Fibroblast of lung (primary cell): Measurements from ENCODE around the gene GIGYF2. TPM values are rescaled to one million over a fixed set of nuclear protein-coding genes. Genes with fewer than 3 reads are reported as not detected.

Experiments used
- DNase-seq, 2 donors: peaks; one replicate each; pipeline versions ENCODE4 v3.0.0 to v3.0.0-alpha.2; 2010; ENCODE audit warnings: low read depth in 2 of 2
- H2AFZ ChIP-seq: 2 replicates; pipeline ENCODE4 v1.5.1; 2012; ENCODE audit warnings: low read length, control low read depth, inconsistent platforms
- H3K27ac ChIP-seq: 2 replicates; pipeline ENCODE4 v1.5.1; 2011; ENCODE audit warnings: low read length, control low read depth; ENCODE audit not compliant: insufficient read depth
- H3K27me3 ChIP-seq: 2 replicates; pipeline ENCODE4 v1.5.1; 2011; ENCODE audit warnings: mild to moderate bottlenecking, low read length; ENCODE audit not compliant: control insufficient read depth, insufficient read depth
- H3K36me3 ChIP-seq: 2 replicates; pipeline ENCODE4 v1.5.1; 2011; ENCODE audit warnings: low read length; ENCODE audit not compliant: control insufficient read depth, insufficient read depth
- H3K4me1 ChIP-seq: 2 replicates; pipeline ENCODE4 v1.5.1; 2011; ENCODE audit warnings: low read length; ENCODE audit not compliant: control insufficient read depth, insufficient read depth; ENCODE audit errors: extremely low read depth
- H3K4me2 ChIP-seq: 2 replicates; pipeline ENCODE4 v1.5.1; 2011; ENCODE audit warnings: low read length, control low read depth; ENCODE audit not compliant: insufficient read depth; ENCODE audit errors: extremely low read depth
- H3K4me3 ChIP-seq, 4 experiments: fragments of 200-600 bp in 1 of 4; sonication (generic) in 1 of 4; replicated peaks in 1 of 4; 2 replicates each; pipeline ENCODE4 v1.5.1; 2011 to 2016; ENCODE audit warnings: low read length in 4 of 4, low read depth in 3 of 4, mild to moderate bottlenecking in 3 of 4, control low read depth in 2 of 4, inconsistent platforms in 1 of 4, mixed read lengths in 1 of 4; ENCODE audit not compliant: insufficient read depth in 1 of 4; ENCODE audit errors: control extremely low read depth in 1 of 4
- H3K79me2 ChIP-seq: 2 replicates; pipeline ENCODE4 v1.5.1; 2012; ENCODE audit warnings: mild to moderate bottlenecking, low read length, inconsistent platforms; ENCODE audit not compliant: control insufficient read depth, insufficient read depth
- H3K9ac ChIP-seq: 2 replicates; pipeline ENCODE4 v1.5.1; 2011; ENCODE audit warnings: mild to moderate bottlenecking, low read length, control low read depth; ENCODE audit not compliant: insufficient read depth
- H3K9me3 ChIP-seq: 2 replicates; pipeline ENCODE4 v1.5.1; 2012; ENCODE audit warnings: low read depth, low read length; ENCODE audit not compliant: control insufficient read depth, insufficient read depth
- H4K20me1 ChIP-seq: 2 replicates; pipeline ENCODE4 v1.5.1; 2011; ENCODE audit warnings: low read length; ENCODE audit not compliant: control insufficient read depth, insufficient read depth; ENCODE audit errors: extremely low read depth
- CTCF ChIP-seq, 2 donors: IDR thresholded peaks in 1 of 2; conservative IDR thresholded peaks in 1 of 2; 1 replicate in 1 of 2; 2 replicates in 1 of 2; pipeline ENCODE4 v1.5.1; 2011 to 2012; ENCODE audit warnings: low read length in 2 of 2, control low read depth in 1 of 2, inconsistent platforms in 1 of 2, low read depth in 1 of 2, mild to moderate bottlenecking in 1 of 2
- EZH2 ChIP-seq: IDR thresholded peaks from 2 replicates; pipeline ENCODE4 v1.5.1; 2012; ENCODE audit warnings: low read length, control low read depth, mild to moderate bottlenecking; ENCODE audit errors: missing control alignments
- polyA plus RNA-seq, 2 donors: library from polyadenylated mRNA; depleted of rRNA in 1 of 2; stranded (reverse) in 1 of 2; unstranded in 1 of 2; fragments of >200 nt; gene quantifications; 2 replicates each; pipeline ENCODE4 v1.2.1, GENCODE V29; 2011 to 2012; ENCODE audit warnings: missing spikeins in 1 of 2
- total RNA-seq: library from RNA; depleted of rRNA; stranded (reverse); fragments of >200 nt; gene quantifications from 2 replicates; pipeline ENCODE4 v1.2.1, GENCODE V29; 2014

Gene GIGYF2
- total and polyA plus RNA-seq, 2 donors (not counting 1 experiment from before 2014, with no cell fraction given) = 31.1 to 64.7 TPM

- H3K9me3 ChIP-seq = no peaks in the 10 kb centered on the region
- DNase-seq = peak in 1 of 2 donors; percentile 50
- H3K27me3 ChIP-seq = no peaks in the 10 kb centered on the region
- H3K4me2 ChIP-seq = no peak within 1 kb of the TSS
- no peaks in the 10 kb centered on the region for H3K4me1 ChIP-seq
- no peaks in the 10 kb centered on the region for H4K20me1 ChIP-seq
- H3K79me2 ChIP-seq = no peaks in the 10 kb centered on the region
- no peak within 1 kb of the TSS for H3K9ac ChIP-seq
- no peak for TF ChIP-seq CTCF (conservative IDR thresholded peaks at IDR 0.05 in 1 of 2, IDR thresholded peaks at IDR 0.05 in 1 of 2; ENCODE audit: low read depth in 1 of 2, low read length in 2 of 2)
- TF ChIP-seq EZH2 = no peak
- no peak within 1 kb of the TSS for H3K4me3 ChIP-seq
- H2AFZ ChIP-seq = no peak within 1 kb of the TSS
- no peak within 1 kb of the TSS for H3K27ac ChIP-seq
- H3K36me3 ChIP-seq = no peaks in the 10 kb centered on the region
Measured at GRCh38 chr2:232776435-232776834, 79.3 kb downstream of the GIGYF2 start, which contains the start of gene KCNJ13. Gene KCNJ13, minus strand, starts transcription at chr2:232776565. Its CDS starts 5,203 bp downstream, at chr2:232771362.

- TF ChIP-seq EZH2 = no peak
- no peak for TF ChIP-seq CTCF (conservative IDR thresholded peaks at IDR 0.05 in 1 of 2, IDR thresholded peaks at IDR 0.05 in 1 of 2; ENCODE audit: low read depth in 1 of 2, low read length in 2 of 2)
- H3K36me3 ChIP-seq = no peaks in the 10 kb centered on the region
- H4K20me1 ChIP-seq = no peaks in the 10 kb centered on the region
Measured at GRCh38 chr2:232777276-232777675, 80.1 kb downstream of the GIGYF2 start.

DNA sequence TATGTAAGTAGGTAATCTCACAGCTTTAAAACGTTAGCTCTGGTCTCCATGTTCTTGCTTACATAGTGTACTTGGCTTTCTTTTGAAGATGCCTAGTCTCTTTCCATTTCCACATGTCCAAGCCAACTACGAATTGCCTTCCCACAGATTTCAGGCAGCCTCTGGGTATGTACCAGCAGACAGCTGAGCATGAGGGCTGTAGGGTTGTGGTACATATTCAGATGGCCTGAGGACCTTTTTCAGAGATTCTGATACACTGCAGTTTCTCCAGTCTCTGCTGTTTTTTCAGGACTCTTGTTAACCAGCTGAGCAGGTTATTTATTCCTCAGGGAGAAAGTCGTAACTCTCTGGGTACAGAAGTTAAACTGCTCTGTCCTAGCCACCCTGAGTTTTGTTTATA lies 82.3 kb downstream of the GIGYF2 start:
- H3K36me3 ChIP-seq = no peaks in the 10 kb centered on the region
- H3K27me3 ChIP-seq = no peaks in the 10 kb centered on the region
- H4K20me1 ChIP-seq = no peaks in the 10 kb centered on the region
- H3K4me3 ChIP-seq = no peak overlapping the region
- no peak overlapping the region for H3K9ac ChIP-seq
- no peak overlapping the region for H3K27ac ChIP-seq
- TF ChIP-seq CTCF (conservative IDR thresholded peaks at IDR 0.05 in 1 of 2, IDR thresholded peaks at IDR 0.05 in 1 of 2; ENCODE audit: low read depth in 1 of 2, low read length in 2 of 2) (no peak), EZH2 (no peak)
- no peak overlapping the region for H2AFZ ChIP-seq
- H3K4me1 ChIP-seq = no peaks in the 10 kb centered on the region
- no peak overlapping the region for H3K4me2 ChIP-seq
- H3K9me3 ChIP-seq = no peaks in the 10 kb centered on the region
- no peaks in the 10 kb centered on the region for H3K79me2 ChIP-seq
- no peak for DNase-seq

More at GRCh38 chr2:232777276-232777675, 80.1 kb downstream of the GIGYF2 start:
- no peak overlapping the region for H3K4me2 ChIP-seq
- H3K79me2 ChIP-seq = no peaks in the 10 kb centered on the region
- no peak overlapping the region for H3K4me3 ChIP-seq
- no peaks in the 10 kb centered on the region for H3K9me3 ChIP-seq
- H3K4me1 ChIP-seq = no peaks in the 10 kb centered on the region
- H3K27ac ChIP-seq = no peak overlapping the region
- no peak overlapping the region for H2AFZ ChIP-seq
- DNase-seq = no peak
- H3K27me3 ChIP-seq = no peaks in the 10 kb centered on the region
- no peak overlapping the region for H3K9ac ChIP-seq
